PC-9 (cell line): ENCODE measurements around the gene TMEM50B. TPM values are rescaled to one million over a fixed set of nuclear protein-coding genes. Genes with fewer than 3 reads are reported as not detected.
"Not testable (repeated sequence)": the region's sequence is repeated elsewhere in the genome, so short reads cannot be mapped to it uniquely, and the experiment has no call there.

Experiments
- BruUV-seq: library from RNA; stranded (reverse); fragments of 400-500 nt; replicated peaks from 2 replicates; lab custom pipeline; 2021; lab: Mats Ljungman, UMichigan
- CTCF ChIA-PET: fragments of 300-600 bp; sonication (Branson Sonifier 250); formaldehyde crosslinking; loops from one replicate; lab custom pipeline; 2022; ENCODE audit warnings: antibody characterized with exemption; lab: Charles Lee
- POLR2A ChIA-PET: fragments of 300-600 bp; sonication (Branson Sonifier 250); formaldehyde crosslinking; loops from one replicate; lab custom pipeline; 2022; ENCODE audit warnings: antibody characterized with exemption; ENCODE audit not compliant: unreplicated experiment; lab: Charles Lee
- DNase-seq, 2 experiments: peaks; one replicate each; pipeline versions ENCODE4 v3.0.0 to v3.0.0-alpha.2; 2015 to 2022; ENCODE audit warnings: mixed read lengths in 1 of 2
- H2AFZ ChIP-seq: fragments of 200-600 bp; sonication (generic); 2 replicates; pipeline ENCODE4 v1.8.1; 2017; ENCODE audit warnings: antibody characterized with exemption
- H3F3A ChIP-seq: fragments of 200-600 bp; sonication (generic); 2 replicates; pipeline ENCODE4 v1.8.1; 2017; ENCODE audit warnings: antibody characterized with exemption, mild to moderate bottlenecking, low read depth; ENCODE audit not compliant: insufficient read depth
- H3K27ac ChIP-seq: fragments of 200-600 bp; sonication (generic); 2 replicates; pipeline ENCODE4 v1.6.1; 2016; ENCODE audit warnings: mixed run types
- H3K27me3 ChIP-seq: fragments of 200-600 bp; sonication (generic); 2 replicates; pipeline ENCODE4 v1.6.1; 2016; ENCODE audit warnings: low read depth, mixed run types; ENCODE audit not compliant: insufficient read depth
- H3K36me3 ChIP-seq: fragments of 200-600 bp; sonication (generic); 2 replicates; pipeline ENCODE4 v1.6.1; 2016; ENCODE audit warnings: low read depth, mixed run types
- H3K4me1 ChIP-seq: fragments of 200-600 bp; sonication (generic); replicated peaks from 2 replicates; pipeline ENCODE4 v1.6.1; 2016; ENCODE audit warnings: mixed run types; ENCODE audit not compliant: insufficient read depth
- H3K4me2 ChIP-seq: fragments of 200-600 bp; sonication (generic); 2 replicates; pipeline ENCODE4 v1.6.1; 2017; ENCODE audit warnings: mixed run types
- H3K4me3 ChIP-seq: fragments of 200-600 bp; sonication (generic); 2 replicates; pipeline ENCODE4 v1.6.1; 2016; ENCODE audit warnings: mixed run types
- H3K79me2 ChIP-seq: fragments of 200-600 bp; sonication (generic); 2 replicates; pipeline ENCODE4 v1.6.1; 2017; ENCODE audit warnings: low read depth, mixed run types
- H3K9me2 ChIP-seq: fragments of 200-600 bp; sonication (generic); 2 replicates; pipeline ENCODE4 v1.8.1; 2017; ENCODE audit warnings: mild to moderate bottlenecking; ENCODE audit not compliant: insufficient read depth
- H3K9me3 ChIP-seq: fragments of 200-600 bp; sonication (generic); 2 replicates; pipeline ENCODE4 v1.8.1; 2016; ENCODE audit warnings: low read depth; ENCODE audit not compliant: insufficient read depth
- H4K20me1 ChIP-seq: fragments of 200-600 bp; sonication (generic); 2 replicates; pipeline ENCODE4 v1.8.1; 2017; ENCODE audit not compliant: insufficient read depth
- CTCF ChIP-seq: fragments of 200-600 bp; sonication (generic); conservative IDR thresholded peaks from 2 replicates; pipeline ENCODE4 v1.6.1; 2017; ENCODE audit warnings: mixed run types, antibody characterized with exemption, mild to moderate bottlenecking, moderate library complexity
- EZH2 ChIP-seq: fragments of 200-600 bp; sonication (generic); IDR thresholded peaks from 2 replicates; pipeline ENCODE4 v1.8.0; 2017; ENCODE audit warnings: antibody characterized with exemption, low read depth
- intact Hi-C: fragments of 100-400 bp; cut with micrococcal nuclease; formaldehyde crosslinking; loops from one replicate; pipeline ENCODE4 v1.10.0; 2022; ENCODE audit not compliant: unreplicated experiment
- total RNA-seq: library from RNA; stranded (reverse); gene quantifications from 2 replicates; pipeline ENCODE4 v1.2.3, GENCODE V29; 2021

TMEM50B gene
- total RNA-seq, 1 experiment from 2014 or later, result 11.7 TPM

- peaks cover 18% of the 10 kb centered on the region for H3K4me1 ChIP-seq
- intact Hi-C loops, result no loop called here
Observed at GRCh38 chr21:33414926-33415325, 64.8 kb downstream of the TMEM50B start.

GRCh38 chr21:33414068-33414467, 65.7 kb downstream of the TMEM50B start:
- intact Hi-C loops, result no loop called here
- no peaks in the 10 kb centered on the region for H3K27me3 ChIP-seq
- no peaks in the 10 kb centered on the region for H3F3A ChIP-seq
- TF ChIP-seq CTCF (no peak), EZH2 (no peak)
- H3K27ac ChIP-seq, result no peak overlapping the region
- no peak overlapping the region for H3K4me3 ChIP-seq
- no peaks in the 10 kb centered on the region; the same call in 1 of the 2 replicates for H3K9me3 ChIP-seq
- no peak overlapping the region for H3K4me2 ChIP-seq
- H3K4me1 ChIP-seq, result peaks cover 10% of the 10 kb centered on the region
- DNase-seq, result no peak
- H3K9me2 ChIP-seq, result no peaks in the 10 kb centered on the region
- CTCF ChIA-PET, result no interaction called here
- H3K36me3 ChIP-seq, result no peaks in the 10 kb centered on the region
- H3K79me2 ChIP-seq, result peaks cover 48% of the 10 kb centered on the region
- no peaks in the 10 kb centered on the region; the same call in 1 of the 2 replicates for H4K20me1 ChIP-seq
- POLR2A ChIA-PET, result no interaction called here
- no TSS peak for BruUV-seq
- H2AFZ ChIP-seq, result no peak overlapping the region

More at GRCh38 chr21:33414926-33415325, 64.8 kb downstream of the TMEM50B start:
- Histone ChIP-seq H3F3A (no peaks in the 10 kb centered on the region), H3K9me2 (no peaks in the 10 kb centered on the region), H2AFZ (no peak overlapping the region), H3K27me3 (no peaks in the 10 kb centered on the region), H3K4me3 (no peak overlapping the region), H3K9me3 (no peaks in the 10 kb centered on the region; the same call in 1 of the 2 replicates), H3K79me2 (peaks cover 39% of the 10 kb centered on the region), H4K20me1 (no peaks in the 10 kb centered on the region; the same call in 1 of the 2 replicates), H3K36me3 (no peaks in the 10 kb centered on the region), H3K27ac (no peak overlapping the region), H3K4me2 (no peak overlapping the region)
- TF ChIP-seq EZH2, result no peak
- no peak for TF ChIP-seq CTCF
- POLR2A ChIA-PET, result no interaction called here
- CTCF ChIA-PET, result no interaction called here
- BruUV-seq, result no TSS peak
- DNase-seq, result no peak

GRCh38 chr21:33412832-33413519, 66.8 kb downstream of the TMEM50B start:
- H4K20me1 ChIP-seq, result no peaks in the 10 kb centered on the region; the same call in 1 of the 2 replicates
- POLR2A ChIA-PET, result no interaction called here

GRCh38 chr21:33412439-33412831, 67.3 kb downstream of the TMEM50B start:
- H3K4me3 ChIP-seq, H3K36me3 ChIP-seq, H3K9me3 ChIP-seq, POLR2A ChIA-PET, H3K4me1 ChIP-seq, H4K20me1 ChIP-seq, H3F3A ChIP-seq, H2AFZ ChIP-seq, H3K9me2 ChIP-seq, H3K27ac ChIP-seq, BruUV-seq, H3K4me2 ChIP-seq, CTCF ChIA-PET, intact Hi-C loops, DNase-seq, H3K27me3 ChIP-seq: not testable (repeated sequence)
- H3K79me2 ChIP-seq, result peaks cover 56% of the 10 kb centered on the region

More at GRCh38 chr21:33412832-33413519, 66.8 kb downstream of the TMEM50B start:
- H3K4me3 ChIP-seq, result no peak overlapping the region
- H3K27me3 ChIP-seq, result no peaks in the 10 kb centered on the region
- DNase-seq, result no peak
- no peak overlapping the region for H3K4me2 ChIP-seq
- no peaks in the 10 kb centered on the region for H3F3A ChIP-seq
- intact Hi-C loops, result no loop called here
- H3K9me2 ChIP-seq, result no peaks in the 10 kb centered on the region
- no peaks in the 10 kb centered on the region for H3K4me1 ChIP-seq
- CTCF ChIA-PET, result no interaction called here
- peaks cover 57% of the 10 kb centered on the region for H3K79me2 ChIP-seq
- no TSS peak for BruUV-seq
- H2AFZ ChIP-seq, result no peak overlapping the region
- H3K27ac ChIP-seq, result no peak overlapping the region
- no peaks in the 10 kb centered on the region; the same call in 1 of the 2 replicates for H3K9me3 ChIP-seq
- H3K36me3 ChIP-seq, result no peaks in the 10 kb centered on the region; the same call in 1 of the 2 replicates
- TF ChIP-seq CTCF, result no peak
- no peak for TF ChIP-seq EZH2
